Measurements from ENCODE around the gene COL12A1.
A peak's percentile ranks its signal among the peaks of the same experiment; 100 is the strongest.

The COL12A1 gene

DNA sequence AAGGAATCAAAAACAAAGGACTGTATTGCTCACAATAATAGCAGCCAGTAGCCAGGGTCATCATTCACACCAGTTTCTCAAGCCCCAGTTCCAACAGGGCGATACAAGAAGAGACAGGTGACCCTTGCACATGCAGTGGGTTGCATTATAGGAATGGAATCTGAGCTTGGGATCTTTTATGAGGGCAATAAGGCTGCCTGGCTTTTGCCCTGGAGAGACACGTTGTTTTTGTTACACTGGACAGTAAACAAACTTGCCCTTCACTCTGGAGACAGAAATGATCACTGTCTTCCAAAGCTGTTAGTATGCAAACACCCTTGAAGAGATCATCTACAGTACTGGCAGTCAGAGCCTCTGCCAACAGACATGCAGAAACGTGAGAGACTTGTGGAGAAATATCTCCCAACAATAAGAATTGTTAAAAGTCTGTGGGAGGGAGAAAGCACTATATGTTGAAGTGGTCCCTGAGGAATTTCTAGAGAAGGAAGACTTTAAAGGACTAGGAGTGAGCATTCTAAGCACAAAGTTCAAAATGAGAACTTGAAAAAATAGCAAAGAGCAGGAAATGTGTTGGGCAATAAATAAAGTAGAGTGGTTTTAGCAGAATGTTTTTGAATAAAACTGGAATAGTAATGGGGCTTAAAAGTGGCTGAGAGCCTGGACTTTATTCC, 6.2 kb upstream of the COL12A1 start:
- H3K4me1 ChIP-seq (ENCODE audit: control insufficient read depth, insufficient read depth, low read length), result peaks cover 13% of the 10 kb centered on the region
- H3K27me3 ChIP-seq (ENCODE audit: control insufficient read depth in 1 of 2, insufficient read depth in 2 of 2, low read length in 2 of 2), result no peaks in the 10 kb centered on the region
- no peak overlapping the region for H3K4me3 ChIP-seq (ENCODE audit: low read length in 2 of 2)
- no peak overlapping the region for H3K9ac ChIP-seq (ENCODE audit: low read length in 2 of 2)
- H3K36me3 ChIP-seq (ENCODE audit: control insufficient read depth in 2 of 2, insufficient read depth in 2 of 2, low read length in 2 of 2), result no peaks in the 10 kb centered on the region
- no peak overlapping the region for H3K27ac ChIP-seq (ENCODE audit: low read length)
- H3K9me3 ChIP-seq (ENCODE audit: control insufficient read depth in 2 of 2, low read length in 2 of 2), result no peaks in the 10 kb centered on the region

GRCh38 chr6:75210885-75211739, 5.3 kb upstream of the COL12A1 start:
- H3K9ac ChIP-seq (ENCODE audit: low read length in 2 of 2), result no peak overlapping the region
- peaks cover 20% of the 10 kb centered on the region for H3K4me1 ChIP-seq (ENCODE audit: control insufficient read depth, insufficient read depth, low read length)
- no peak overlapping the region for H3K27ac ChIP-seq (ENCODE audit: low read length)
- no peaks in the 10 kb centered on the region for H3K27me3 ChIP-seq (ENCODE audit: control insufficient read depth in 1 of 2, insufficient read depth in 2 of 2, low read length in 2 of 2)
- H3K36me3 ChIP-seq (ENCODE audit: control insufficient read depth in 2 of 2, insufficient read depth in 2 of 2, low read length in 2 of 2), result no peaks in the 10 kb centered on the region
- no peak overlapping the region for H3K4me3 ChIP-seq (ENCODE audit: low read length in 2 of 2)
- H3K9me3 ChIP-seq (ENCODE audit: control insufficient read depth in 2 of 2, low read length in 2 of 2), result no peaks in the 10 kb centered on the region

GRCh38 chr6:75209184-75209723, 3.4 kb upstream of the COL12A1 start:
- Histone ChIP-seq H3K27ac (ENCODE audit: low read length) (peak overlapping the region; percentile 24), H3K27me3 (ENCODE audit: control insufficient read depth in 1 of 2, insufficient read depth in 2 of 2, low read length in 2 of 2) (no peaks in the 10 kb centered on the region), H3K9ac (ENCODE audit: low read length in 2 of 2) (no peak overlapping the region), H3K9me3 (ENCODE audit: control insufficient read depth in 2 of 2, low read length in 2 of 2) (no peaks in the 10 kb centered on the region), H3K4me1 (ENCODE audit: control insufficient read depth, insufficient read depth, low read length) (peaks cover 30% of the 10 kb centered on the region), H3K4me3 (ENCODE audit: low read length in 2 of 2) (no peak overlapping the region), H3K36me3 (ENCODE audit: control insufficient read depth in 2 of 2, insufficient read depth in 2 of 2, low read length in 2 of 2) (no peaks in the 10 kb centered on the region)

GRCh38 chr6:75208298-75209183, 2.7 kb upstream of the COL12A1 start:
- Histone ChIP-seq H3K9me3 (ENCODE audit: control insufficient read depth in 2 of 2, low read length in 2 of 2) (no peaks in the 10 kb centered on the region), H3K9ac (ENCODE audit: low read length in 2 of 2) (peak overlapping the region in 1 of 2 donors; percentile 19)

GRCh38 chr6:75206576-75207342, 906 bp upstream of the COL12A1 start:
- Histone ChIP-seq H3K9ac (ENCODE audit: low read length in 2 of 2) (peak overlapping the region; percentile 95 to 96), H3K4me3 (ENCODE audit: low read length in 2 of 2) (peak overlapping the region; percentile 93 to 94), H3K27me3 (ENCODE audit: control insufficient read depth in 1 of 2, insufficient read depth in 2 of 2, low read length in 2 of 2) (no peaks in the 10 kb centered on the region), H3K36me3 (ENCODE audit: control insufficient read depth in 2 of 2, insufficient read depth in 2 of 2, low read length in 2 of 2) (no peaks in the 10 kb centered on the region), H3K27ac (ENCODE audit: low read length) (peak overlapping the region; percentile 94), H3K9me3 (ENCODE audit: control insufficient read depth in 2 of 2, low read length in 2 of 2) (no peaks in the 10 kb centered on the region), H3K4me1 (ENCODE audit: control insufficient read depth, insufficient read depth, low read length) (peaks cover 46% of the 10 kb centered on the region)

More at GRCh38 chr6:75208298-75209183, 2.7 kb upstream of the COL12A1 start:
- Histone ChIP-seq H3K4me1 (ENCODE audit: control insufficient read depth, insufficient read depth, low read length) (peaks cover 34% of the 10 kb centered on the region), H3K4me3 (ENCODE audit: low read length in 2 of 2) (peak overlapping the region; percentile 20 to 64), H3K36me3 (ENCODE audit: control insufficient read depth in 2 of 2, insufficient read depth in 2 of 2, low read length in 2 of 2) (no peaks in the 10 kb centered on the region), H3K27me3 (ENCODE audit: control insufficient read depth in 1 of 2, insufficient read depth in 2 of 2, low read length in 2 of 2) (no peaks in the 10 kb centered on the region), H3K27ac (ENCODE audit: low read length) (peak overlapping the region; percentile 24)

- H3K4me3 ChIP-seq (ENCODE audit: low read length in 2 of 2), result peak overlapping the region; percentile 93 to 94
- no peaks in the 10 kb centered on the region for H3K36me3 ChIP-seq (ENCODE audit: control insufficient read depth in 2 of 2, insufficient read depth in 2 of 2, low read length in 2 of 2)
- H3K9ac ChIP-seq (ENCODE audit: low read length in 2 of 2), result peak overlapping the region; percentile 95 to 96
- H3K27ac ChIP-seq (ENCODE audit: low read length), result peak overlapping the region; percentile 94
- H3K4me1 ChIP-seq (ENCODE audit: control insufficient read depth, insufficient read depth, low read length), result peaks cover 53% of the 10 kb centered on the region
- H3K27me3 ChIP-seq (ENCODE audit: control insufficient read depth in 1 of 2, insufficient read depth in 2 of 2, low read length in 2 of 2), result no peaks in the 10 kb centered on the region
- no peaks in the 10 kb centered on the region for H3K9me3 ChIP-seq (ENCODE audit: control insufficient read depth in 2 of 2, low read length in 2 of 2)
Measured at GRCh38 chr6:75204959-75205775, 686 bp downstream of the COL12A1 start.

DNA sequence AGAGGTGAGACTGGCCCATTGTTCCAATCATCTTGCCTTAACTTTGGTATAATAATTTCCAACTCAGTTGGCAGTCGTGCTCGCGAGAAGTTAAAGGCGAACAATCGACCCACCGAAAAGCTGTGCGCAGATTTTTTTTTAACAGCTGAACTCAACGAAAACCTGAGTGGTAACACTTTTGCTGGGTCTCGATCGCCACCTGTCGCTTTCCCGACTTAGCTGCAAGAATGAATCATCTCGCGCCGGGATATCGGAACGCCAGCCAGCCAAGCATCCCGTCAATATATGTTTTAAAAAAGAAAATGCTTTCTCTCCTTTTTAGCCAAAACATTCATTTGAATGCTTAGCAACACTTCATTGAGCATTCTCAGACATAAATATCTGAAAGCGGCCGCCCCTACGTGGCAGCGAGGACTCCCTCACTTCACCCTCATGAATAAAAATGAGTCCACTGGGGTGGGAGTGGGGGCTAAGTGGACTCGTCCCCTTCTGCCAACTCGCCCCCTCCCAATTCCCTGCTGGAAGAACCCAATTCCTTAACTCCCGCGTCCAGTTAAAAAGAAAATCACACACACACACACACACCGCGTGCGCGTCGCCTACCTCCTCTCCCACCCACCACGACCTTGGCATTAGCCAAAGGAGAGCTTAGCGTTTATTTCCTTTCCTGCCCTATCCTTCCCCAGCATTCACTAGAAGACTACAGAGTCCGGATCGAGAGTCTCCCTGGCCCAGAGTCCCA, 1.5 kb downstream of the COL12A1 start:
- H3K9me3 ChIP-seq (ENCODE audit: control insufficient read depth in 2 of 2, low read length in 2 of 2), result no peaks in the 10 kb centered on the region
- H3K27me3 ChIP-seq (ENCODE audit: control insufficient read depth in 1 of 2, insufficient read depth in 2 of 2, low read length in 2 of 2), result no peaks in the 10 kb centered on the region
- H3K9ac ChIP-seq (ENCODE audit: low read length in 2 of 2), result peak overlapping the region; percentile 92 to 96
- H3K36me3 ChIP-seq (ENCODE audit: control insufficient read depth in 2 of 2, insufficient read depth in 2 of 2, low read length in 2 of 2), result no peaks in the 10 kb centered on the region
- H3K27ac ChIP-seq (ENCODE audit: low read length), result peak overlapping the region; percentile 94
- H3K4me1 ChIP-seq (ENCODE audit: control insufficient read depth, insufficient read depth, low read length), result peaks cover 53% of the 10 kb centered on the region
- peak overlapping the region; percentile 93 to 94 for H3K4me3 ChIP-seq (ENCODE audit: low read length in 2 of 2)

- Histone ChIP-seq H3K4me3 (ENCODE audit: low read length in 2 of 2) (peak overlapping the region; percentile 93 to 94), H3K9me3 (ENCODE audit: control insufficient read depth in 2 of 2, low read length in 2 of 2) (no peaks in the 10 kb centered on the region), H3K9ac (ENCODE audit: low read length in 2 of 2) (peak overlapping the region; percentile 92 to 96), H3K27me3 (ENCODE audit: control insufficient read depth in 1 of 2, insufficient read depth in 2 of 2, low read length in 2 of 2) (no peaks in the 10 kb centered on the region), H3K27ac (ENCODE audit: low read length) (peak overlapping the region; percentile 94), H3K36me3 (ENCODE audit: control insufficient read depth in 2 of 2, insufficient read depth in 2 of 2, low read length in 2 of 2) (no peaks in the 10 kb centered on the region), H3K4me1 (ENCODE audit: control insufficient read depth, insufficient read depth, low read length) (peaks cover 51% of the 10 kb centered on the region)
Measured at GRCh38 chr6:75203721-75204120, 2.1 kb downstream of the COL12A1 start.

DNA sequence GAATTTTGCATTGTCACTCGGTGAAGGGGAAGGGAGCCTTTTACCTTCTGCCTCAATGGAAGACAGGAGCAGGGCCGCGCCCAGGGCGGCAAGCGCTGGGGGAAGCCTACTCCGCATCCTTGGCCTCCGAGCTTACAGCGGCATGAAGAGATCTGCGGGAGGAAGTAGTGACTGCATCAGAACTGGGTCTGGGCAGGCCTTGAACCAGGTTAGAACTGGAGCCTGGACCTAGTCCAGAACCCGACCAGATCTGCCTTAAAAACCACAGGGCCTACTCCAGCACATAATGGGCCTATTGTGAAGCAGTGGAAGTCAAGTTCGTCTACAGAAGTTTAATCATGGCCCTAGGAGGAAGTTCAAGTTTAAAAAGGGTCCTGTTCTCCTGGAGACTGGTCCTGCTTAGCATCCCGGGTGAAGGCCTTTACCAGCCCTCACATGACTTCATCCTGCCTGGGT, 3.1 kb downstream of the COL12A1 start:
- no peaks in the 10 kb centered on the region for H3K36me3 ChIP-seq (ENCODE audit: control insufficient read depth in 2 of 2, insufficient read depth in 2 of 2, low read length in 2 of 2)
- peak overlapping the region; percentile 43 to 58 for H3K9ac ChIP-seq (ENCODE audit: low read length in 2 of 2)
- no peaks in the 10 kb centered on the region for H3K27me3 ChIP-seq (ENCODE audit: control insufficient read depth in 1 of 2, insufficient read depth in 2 of 2, low read length in 2 of 2)
- H3K9me3 ChIP-seq (ENCODE audit: control insufficient read depth in 2 of 2, low read length in 2 of 2), result no peaks in the 10 kb centered on the region
- H3K4me1 ChIP-seq (ENCODE audit: control insufficient read depth, insufficient read depth, low read length), result peaks cover 44% of the 10 kb centered on the region
- H3K27ac ChIP-seq (ENCODE audit: low read length), result peak overlapping the region; percentile 94
- H3K4me3 ChIP-seq (ENCODE audit: low read length in 2 of 2), result peak overlapping the region; percentile 39 to 73
